Endothelial cell of umbilical vein (primary cell): ENCODE results near the gene MAP3K1. TPM values are rescaled to one million over a fixed set of nuclear protein-coding genes. Genes with fewer than 3 reads are reported as not detected.

Experiments used
- BruUV-seq: library from RNA; stranded (reverse); fragments of 400-500 nt; replicated peaks from 2 replicates; lab custom pipeline; 2021; lab: Mats Ljungman, UMichigan
- CTCF ChIA-PET: fragments of 300-600, 350-600 bp; sonication (Branson Sonifier 250); formaldehyde crosslinking; loops from one replicate; lab custom pipeline; 2021; ENCODE audit warnings: antibody characterized with exemption, inconsistent platforms; lab: Charles Lee
- POLR2A ChIA-PET: fragments of 300-600, 350-600 bp; sonication (Branson Sonifier 250); formaldehyde crosslinking; loops from one replicate; lab custom pipeline; 2021; ENCODE audit warnings: antibody characterized with exemption, inconsistent platforms; lab: Charles Lee
- DNase-seq: peaks from one replicate; pipeline ENCODE4 v3.0.0-alpha.2; 2011; ENCODE audit warnings: low read depth, low spot score
- FAIRE-seq: peaks from 2 replicates; lab custom pipeline; 2011; peaks lifted over from hg19 to GRCh38; lab: Jason Lieb, UNC
- H2AFZ ChIP-seq: 2 replicates; pipeline ENCODE4 v1.6.0; 2012; ENCODE audit warnings: low read depth, low read length, control low read depth, inconsistent platforms
- H3K27ac ChIP-seq: 2 replicates; pipeline ENCODE4 v1.5.1; 2011; ENCODE audit warnings: low read depth, mild to moderate bottlenecking, control low read depth, low read length, moderate library complexity; ENCODE audit not compliant: insufficient read depth
- H3K27me3 ChIP-seq, 2 experiments: 2 replicates each; pipeline versions ENCODE4 v1.6.0 to v1.6.1; 2011; ENCODE audit warnings: low read length in 2 of 2, mixed read lengths in 1 of 2; ENCODE audit not compliant: control insufficient read depth in 2 of 2, insufficient read depth in 2 of 2
- H3K36me3 ChIP-seq, 2 experiments: 2 replicates in 1 of 2; 3 replicates in 1 of 2; pipeline ENCODE4 v1.5.1; 2011; ENCODE audit warnings: low read length in 2 of 2, mild to moderate bottlenecking in 1 of 2, moderate library complexity in 1 of 2; ENCODE audit not compliant: control insufficient read depth in 2 of 2, insufficient read depth in 2 of 2; ENCODE audit errors: extremely low read depth in 1 of 2
- H3K4me1 ChIP-seq: 3 replicates; pipeline ENCODE4 v1.5.1; 2011; ENCODE audit warnings: mild to moderate bottlenecking, low read length; ENCODE audit not compliant: control insufficient read depth, insufficient read depth; ENCODE audit errors: extremely low read depth
- H3K4me2 ChIP-seq: 2 replicates; pipeline ENCODE4 v1.6.1; 2011; ENCODE audit warnings: low read length, control low read depth, mixed read lengths; ENCODE audit not compliant: insufficient read depth
- H3K4me3 ChIP-seq, 3 experiments: fragments of 200-600 bp in 1 of 3; sonication (generic), shearing (Covaris generic) in 1 of 3; replicated peaks in 1 of 3; 2 replicates each; pipeline ENCODE4 v1.5.1; 2011 to 2016; ENCODE audit warnings: control low read depth in 3 of 3, low read length in 3 of 3, mild to moderate bottlenecking in 2 of 3, inconsistent platforms in 1 of 3, low read depth in 1 of 3, moderate library complexity in 1 of 3; ENCODE audit not compliant: insufficient read depth in 1 of 3
- H3K79me2 ChIP-seq: 2 replicates; pipeline ENCODE4 v1.6.0; 2012; ENCODE audit warnings: low read length, inconsistent platforms; ENCODE audit not compliant: control insufficient read depth, insufficient read depth
- H3K9ac ChIP-seq: replicated peaks from 2 replicates; pipeline ENCODE3; 2011; ENCODE audit warnings: low read length, control low read depth; ENCODE audit not compliant: insufficient read depth; ENCODE audit errors: extremely low read depth
- H3K9me1 ChIP-seq: replicated peaks from 3 replicates; pipeline ENCODE4 v1.6.0; 2011; ENCODE audit warnings: mild to moderate bottlenecking, low read length; ENCODE audit not compliant: control insufficient read depth, insufficient read depth; ENCODE audit errors: extremely low read depth
- H3K9me3 ChIP-seq: replicated peaks from 2 replicates; pipeline ENCODE4 v1.5.1; 2012; ENCODE audit warnings: low read length, inconsistent platforms; ENCODE audit not compliant: control insufficient read depth, insufficient read depth
- H4K20me1 ChIP-seq: replicated peaks from 2 replicates; pipeline ENCODE3; 2011; ENCODE audit warnings: mild to moderate bottlenecking, low read length; ENCODE audit not compliant: control insufficient read depth, insufficient read depth; ENCODE audit errors: extremely low read depth
- CTCF ChIP-seq, 2 donors: IDR thresholded peaks; 1 replicate in 1 of 2; 2 replicates in 1 of 2; pipeline ENCODE4 v1.5.1; 2011; ENCODE audit warnings: low read length in 2 of 2, mild to moderate bottlenecking in 2 of 2, moderate library complexity in 2 of 2, control low read depth in 1 of 2, inconsistent platforms in 1 of 2, low read depth in 1 of 2; ENCODE audit not compliant: insufficient read depth in 1 of 2; ENCODE audit errors: extremely low read depth in 1 of 2
- EZH2 ChIP-seq: IDR thresholded peaks from 2 replicates; pipeline ENCODE4 v1.6.1; 2012; ENCODE audit warnings: borderline replicate concordance, low read depth, mild to moderate bottlenecking, moderate library complexity, low read length, inconsistent platforms; ENCODE audit not compliant: severe bottlenecking
- JUN ChIP-seq: IDR thresholded peaks from 2 replicates; pipeline ENCODE4 v1.6.1; 2011; ENCODE audit warnings: borderline replicate concordance, low read depth; ENCODE audit not compliant: insufficient read length, insufficient read depth
- POLR2AphosphoS5 ChIP-seq: IDR thresholded peaks from 2 replicates; pipeline ENCODE4 v1.6.1; 2012; ENCODE audit warnings: low read depth, mild to moderate bottlenecking, control low read depth, low read length, moderate library complexity; ENCODE audit not compliant: insufficient read depth
- dilution Hi-C: fragments of 300-500 bp; cut with MboI; formaldehyde crosslinking; loops from one replicate; pipeline ENCODE4 v1.15.0; 2019; ENCODE audit warnings: low sequenced_read_pairs; ENCODE audit not compliant: extremely low pct_ligation_motif_present
- intact Hi-C: fragments of 100-400 bp; cut with micrococcal nuclease; formaldehyde crosslinking; loops from one replicate; pipeline ENCODE4 v1.10.0; 2022
- polyA plus RNA-seq, 4 experiments: library from polyadenylated mRNA; depleted of rRNA in 3 of 4; stranded (reverse) in 3 of 4; unstranded in 1 of 4; fragments of >200 nt; gene quantifications; 2 replicates each; pipeline versions ENCODE4 v1.2.1 to v1.2.3, GENCODE V29; 2011 to 2012; ENCODE audit warnings: missing spikeins in 1 of 4
- total RNA-seq: library from RNA; stranded (reverse); gene quantifications from 2 replicates; pipeline ENCODE4 v1.2.3, GENCODE V29; 2021

The MAP3K1 gene
- total and polyA plus RNA-seq, 2 donors (not counting 3 experiments of a cell fraction or from before 2014, with no cell fraction given) = 5.7 to 14.4 TPM

- H3K4me2 ChIP-seq = no peak overlapping the region
- intact Hi-C loops (no loop called here), dilution Hi-C loops (no loop called here)
- no peak overlapping the region for H3K27ac ChIP-seq
- no peaks in the 10 kb centered on the region for H3K9me1 ChIP-seq
- ChIA-PET CTCF (no interaction called here), POLR2A (no interaction called here)
- TF ChIP-seq JUN = no peak
- no peak for TF ChIP-seq EZH2
- no peak for TF ChIP-seq POLR2AphosphoS5
- TF ChIP-seq CTCF (IDR thresholded peaks at IDR 0.05; ENCODE audit: extremely low read depth in 1 of 2, insufficient read depth in 1 of 2, low read depth in 1 of 2, low read length in 2 of 2) = no peak
- no peaks in the 10 kb centered on the region for H4K20me1 ChIP-seq
- peaks cover 16 to 19% of the 10 kb centered on the region in 2 experiments for H3K36me3 ChIP-seq
- H3K9me3 ChIP-seq = no peaks in the 10 kb centered on the region
- BruUV-seq = no TSS peak
- no peaks in the 10 kb centered on the region for H3K4me1 ChIP-seq
- FAIRE-seq = no peak
- H3K79me2 ChIP-seq = no peaks in the 10 kb centered on the region
- no peak overlapping the region for H2AFZ ChIP-seq
- no peak overlapping the region for H3K4me3 ChIP-seq
- no peak for DNase-seq
- H3K9ac ChIP-seq = no peak overlapping the region
- no peaks in the 10 kb centered on the region for H3K27me3 ChIP-seq
Observed at GRCh38 chr5:56881571-56881970, 66.2 kb downstream of the MAP3K1 start.
